Osteoblast (primary cell): ENCODE data around the gene RYR2. TPM values are rescaled to one million over a fixed set of nuclear protein-coding genes. Genes with fewer than 3 reads are reported as not detected.

Experiments
- DNase-seq: peaks from one replicate; pipeline ENCODE4 v3.0.0; 2011; ENCODE audit warnings: low spot score, mixed read lengths; ENCODE audit not compliant: insufficient read length; ENCODE audit errors: missing footprints
- H2AFZ ChIP-seq: 2 replicates; pipeline ENCODE4 v1.6.0; 2011; ENCODE audit warnings: mild to moderate bottlenecking, low read length
- H3K27ac ChIP-seq: 2 replicates; pipeline ENCODE4 v1.5.1; 2011; ENCODE audit warnings: mild to moderate bottlenecking, low read depth, low read length, moderate library complexity
- H3K27me3 ChIP-seq: 2 replicates; pipeline ENCODE4 v1.6.0; 2012; ENCODE audit warnings: mild to moderate bottlenecking, control low read depth, inconsistent platforms, low read length, moderate library complexity; ENCODE audit not compliant: insufficient read depth
- H3K36me3 ChIP-seq: 2 replicates; pipeline ENCODE4 v1.5.1; 2011; ENCODE audit warnings: mild to moderate bottlenecking, low read length, control low read depth, moderate library complexity; ENCODE audit not compliant: insufficient read depth
- H3K4me1 ChIP-seq: 2 replicates; pipeline ENCODE4 v1.5.1; 2011; ENCODE audit warnings: mild to moderate bottlenecking, low read length, control low read depth, moderate library complexity; ENCODE audit not compliant: insufficient read depth
- H3K4me2 ChIP-seq: 2 replicates; pipeline ENCODE4 v1.6.0; 2011; ENCODE audit warnings: mild to moderate bottlenecking, low read length; ENCODE audit not compliant: insufficient read depth
- H3K4me3 ChIP-seq: fragments of 200-600 bp; sonication (generic); 3 replicates; pipeline ENCODE4 v1.5.1; 2012; ENCODE audit warnings: mild to moderate bottlenecking, low read length, inconsistent platforms; ENCODE audit not compliant: insufficient read depth
- H3K79me2 ChIP-seq: 2 replicates; pipeline ENCODE4 v1.6.0; 2012; ENCODE audit warnings: mild to moderate bottlenecking, low read length, control low read depth, inconsistent platforms; ENCODE audit not compliant: insufficient read depth
- H3K9me3 ChIP-seq: 2 replicates; pipeline ENCODE4 v1.5.1; 2011; ENCODE audit warnings: low read depth, low read length, control low read depth
- H4K20me1 ChIP-seq: 2 replicates; pipeline ENCODE4 v1.6.0; 2012; ENCODE audit warnings: mild to moderate bottlenecking, low read length, control low read depth; ENCODE audit not compliant: insufficient read depth
- CTCF ChIP-seq: IDR thresholded peaks from 2 replicates; pipeline ENCODE4 v1.5.1; 2011; ENCODE audit warnings: mild to moderate bottlenecking, low read depth, low read length, moderate library complexity; ENCODE audit errors: extremely low read depth
- total RNA-seq: library from RNA; depleted of rRNA; stranded (reverse); fragments of >200 nt; gene quantifications from 2 replicates; pipeline ENCODE4 v1.2.3, GENCODE V29; 2012

Gene RYR2
- total RNA-seq, 1 donor: not detected

DNA sequence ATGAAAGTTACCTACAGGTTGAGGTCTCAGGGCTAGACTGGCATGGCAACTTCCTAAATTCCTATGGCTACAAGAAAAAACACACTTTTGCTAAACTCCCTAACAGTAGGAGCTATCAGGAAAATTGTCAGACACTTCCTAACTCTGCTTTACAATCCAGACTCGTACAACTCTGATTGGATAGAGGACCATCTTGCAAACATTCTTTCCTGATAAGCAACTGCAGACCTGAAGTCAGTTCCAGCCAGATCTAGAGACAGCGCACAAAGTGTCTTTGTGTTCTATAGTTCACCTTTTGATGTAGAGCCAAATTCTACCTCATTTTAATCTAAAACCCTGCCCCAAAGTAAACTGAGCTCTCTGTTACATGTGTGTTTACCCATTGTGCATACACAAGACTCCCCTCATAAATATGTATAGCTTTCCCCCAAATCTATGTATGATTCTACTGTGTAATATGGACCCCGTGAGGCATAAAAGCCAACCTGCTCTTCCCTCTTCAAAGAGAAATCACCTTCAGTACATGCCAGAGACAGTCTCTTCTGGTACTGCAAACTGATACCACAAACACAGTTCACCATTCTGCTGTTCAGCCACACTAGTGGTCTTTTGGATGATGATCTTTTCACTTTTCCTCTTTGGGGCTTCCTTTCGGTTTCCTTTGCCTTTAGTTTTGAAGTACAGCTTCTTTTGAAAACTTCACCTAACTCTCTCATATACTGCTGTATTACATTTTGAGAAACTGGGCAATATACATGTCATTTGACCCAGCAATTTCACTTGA is 827.0 kb downstream of the RYR2 start:
- Histone ChIP-seq H3K36me3 (no peaks in the 10 kb centered on the region), H2AFZ (no peak overlapping the region), H3K27ac (no peak overlapping the region), H3K9me3 (no peaks in the 10 kb centered on the region), H3K27me3 (no peaks in the 10 kb centered on the region), H3K4me1 (no peaks in the 10 kb centered on the region), H3K4me2 (no peak overlapping the region), H3K4me3 (no peak overlapping the region), H3K79me2 (no peaks in the 10 kb centered on the region), H4K20me1 (no peaks in the 10 kb centered on the region)
- no peak for TF ChIP-seq CTCF
- no peak for DNase-seq

DNA sequence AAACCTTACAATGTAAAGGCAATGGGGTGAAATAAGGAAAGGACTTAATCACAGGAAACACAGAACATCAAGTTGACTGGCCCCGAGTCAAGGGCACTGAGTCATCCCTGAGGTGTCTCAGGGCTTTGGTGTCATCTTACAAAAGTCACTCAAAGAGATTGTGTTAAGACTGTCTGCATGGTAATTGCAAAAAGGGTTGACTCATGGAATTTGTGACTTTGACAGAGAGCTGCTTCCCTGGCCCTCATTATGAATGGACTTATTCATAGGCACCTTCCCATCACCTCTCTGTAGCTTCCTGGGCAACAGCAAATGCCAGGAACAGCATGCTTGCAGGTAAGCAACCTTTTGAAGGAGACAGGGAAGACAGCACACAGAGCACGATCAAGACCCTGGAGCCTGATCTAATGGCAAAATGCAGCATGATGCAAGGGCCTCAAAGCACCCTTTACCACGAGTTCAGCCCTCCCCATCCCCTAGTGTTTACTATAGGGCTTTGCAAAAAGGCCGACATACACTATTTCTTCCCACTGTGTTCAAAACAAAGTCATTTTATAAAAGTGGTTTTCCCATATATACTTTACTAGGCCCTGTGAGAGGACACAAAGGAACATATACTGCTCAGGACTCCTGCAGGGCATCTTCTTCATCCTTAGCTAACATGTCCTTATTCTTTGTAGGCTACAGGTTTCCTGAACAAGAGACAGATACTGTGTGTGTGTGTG is 831.7 kb downstream of the RYR2 start:
- no peaks in the 10 kb centered on the region for H3K36me3 ChIP-seq
- no peak overlapping the region for H3K4me3 ChIP-seq
- no peaks in the 10 kb centered on the region for H4K20me1 ChIP-seq
- DNase-seq: no peak
- no peak overlapping the region for H3K4me2 ChIP-seq
- no peaks in the 10 kb centered on the region for H3K9me3 ChIP-seq
- H2AFZ ChIP-seq: no peak overlapping the region
- H3K27me3 ChIP-seq: no peaks in the 10 kb centered on the region
- H3K79me2 ChIP-seq: no peaks in the 10 kb centered on the region
- H3K27ac ChIP-seq: no peak overlapping the region
- no peak for TF ChIP-seq CTCF
- no peaks in the 10 kb centered on the region for H3K4me1 ChIP-seq

DNA sequence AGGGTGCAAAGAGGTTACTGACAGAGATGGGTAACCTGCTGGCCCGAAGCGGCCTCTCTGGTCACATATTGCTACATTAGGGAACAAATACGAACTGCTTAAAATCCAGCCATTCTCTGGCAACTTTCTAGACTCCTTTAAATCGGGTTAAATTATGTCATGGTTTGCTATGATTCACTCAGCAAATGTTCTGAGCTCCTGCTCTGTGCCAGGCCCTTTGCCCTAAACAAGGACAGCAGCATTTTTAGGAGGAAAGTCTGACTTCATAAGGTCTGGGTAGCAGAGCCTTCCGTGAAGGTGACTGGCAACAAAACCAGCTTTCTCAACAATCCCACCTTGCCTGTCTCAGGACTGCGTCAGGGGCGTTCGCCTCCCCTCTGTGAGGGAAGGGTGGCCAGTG is 833.3 kb downstream of the RYR2 start:
- H3K4me3 ChIP-seq: no peak overlapping the region
- H3K9me3 ChIP-seq: no peaks in the 10 kb centered on the region
- H3K27me3 ChIP-seq: no peaks in the 10 kb centered on the region
- H3K79me2 ChIP-seq: no peaks in the 10 kb centered on the region
- no peaks in the 10 kb centered on the region for H3K4me1 ChIP-seq
- TF ChIP-seq CTCF: no peak
- H3K4me2 ChIP-seq: no peak overlapping the region
- H3K27ac ChIP-seq: no peak overlapping the region
- no peaks in the 10 kb centered on the region for H4K20me1 ChIP-seq
- DNase-seq: no peak
- no peaks in the 10 kb centered on the region for H3K36me3 ChIP-seq
- no peak overlapping the region for H2AFZ ChIP-seq

DNA sequence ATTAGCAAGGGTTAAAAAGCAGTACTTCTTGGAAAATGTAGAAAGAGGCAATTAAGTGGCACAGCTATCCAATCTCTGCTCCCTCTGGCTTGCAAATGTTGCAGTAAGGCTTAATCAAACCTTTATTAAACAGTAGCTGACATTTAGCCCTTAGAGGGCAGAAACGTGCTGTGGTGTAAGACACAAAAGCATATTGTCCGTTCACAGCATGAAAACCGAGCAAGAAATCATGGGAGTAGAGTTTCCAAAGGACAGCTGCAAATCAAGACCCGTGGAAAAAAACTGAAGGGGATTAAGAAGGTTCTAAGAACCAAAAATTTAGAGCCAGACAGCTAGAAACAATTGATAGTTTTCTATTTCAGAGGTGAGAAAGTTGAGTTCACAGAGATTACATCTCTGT is 835.6 kb downstream of the RYR2 start:
- H3K4me3 ChIP-seq: no peak overlapping the region
- no peaks in the 10 kb centered on the region for H3K27me3 ChIP-seq
- TF ChIP-seq CTCF: no peak
- H4K20me1 ChIP-seq: no peaks in the 10 kb centered on the region
- no peaks in the 10 kb centered on the region for H3K36me3 ChIP-seq
- no peak overlapping the region for H3K4me2 ChIP-seq
- no peaks in the 10 kb centered on the region for H3K9me3 ChIP-seq
- no peak overlapping the region for H2AFZ ChIP-seq
- no peaks in the 10 kb centered on the region for H3K4me1 ChIP-seq
- no peak overlapping the region for H3K27ac ChIP-seq
- no peaks in the 10 kb centered on the region for H3K79me2 ChIP-seq
- no peak for DNase-seq
